Measurements from ENCODE around the gene GNAI2.
"Not testable (repeated sequence)": the region's sequence is repeated elsewhere in the genome, so short reads cannot be mapped to it uniquely, and the experiment has no call there.

The GNAI2 gene

DNA sequence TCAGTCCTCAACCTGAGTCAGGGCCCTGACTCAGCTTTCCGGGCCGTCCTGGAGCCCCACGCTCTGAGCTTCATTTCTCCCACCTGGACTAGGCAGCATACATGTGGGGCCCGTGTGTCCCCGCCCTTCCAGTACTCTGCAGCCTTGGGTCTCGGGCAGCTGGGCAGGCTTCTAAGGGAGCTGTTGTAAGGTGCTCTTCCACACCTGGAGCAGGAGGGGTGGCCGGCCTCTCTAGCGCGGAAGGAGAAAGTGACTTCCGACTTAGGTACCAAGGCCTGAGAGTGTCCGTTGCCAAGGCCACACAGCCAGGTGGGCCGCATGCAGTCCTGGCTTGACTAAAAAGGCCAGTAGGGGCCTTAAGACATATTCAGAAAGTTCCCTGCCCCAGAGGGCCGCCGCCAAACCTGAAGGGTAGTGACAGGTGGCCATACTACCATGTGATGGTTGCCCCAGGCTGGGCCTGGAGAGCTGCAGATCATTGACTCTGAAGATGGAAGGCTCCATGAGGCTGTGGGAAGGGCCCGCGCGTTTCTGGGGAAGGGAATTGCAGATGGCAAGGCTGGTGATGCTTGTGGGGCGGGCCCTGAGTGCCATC lies 23.5 kb downstream of the GNAI2 start:
- TF ChIP-seq PAX5 (IDR thresholded peaks at IDR 0.05; ENCODE audit: insufficient read depth, low read length, severe bottlenecking) (no peak), POLR2A (IDR thresholded peaks at IDR 0.05; ENCODE audit: low read depth, low read length) (no peak), SPI1 (IDR thresholded peaks at IDR 0.05; ENCODE audit: low read depth, low read length) (no peak), TAF1 (IDR thresholded peaks at IDR 0.05; ENCODE audit: low read depth, low read length) (no peak), POLR2AphosphoS5 (IDR thresholded peaks at IDR 0.05; ENCODE audit: low read depth, low read length) (no peak), POU2F2 (IDR thresholded peaks at IDR 0.05; ENCODE audit: low read depth, low read length) (no peak)
- DNase-seq (ENCODE audit: insufficient read length, low spot score): no peak
- peak; percentile 20 for FAIRE-seq

DNA sequence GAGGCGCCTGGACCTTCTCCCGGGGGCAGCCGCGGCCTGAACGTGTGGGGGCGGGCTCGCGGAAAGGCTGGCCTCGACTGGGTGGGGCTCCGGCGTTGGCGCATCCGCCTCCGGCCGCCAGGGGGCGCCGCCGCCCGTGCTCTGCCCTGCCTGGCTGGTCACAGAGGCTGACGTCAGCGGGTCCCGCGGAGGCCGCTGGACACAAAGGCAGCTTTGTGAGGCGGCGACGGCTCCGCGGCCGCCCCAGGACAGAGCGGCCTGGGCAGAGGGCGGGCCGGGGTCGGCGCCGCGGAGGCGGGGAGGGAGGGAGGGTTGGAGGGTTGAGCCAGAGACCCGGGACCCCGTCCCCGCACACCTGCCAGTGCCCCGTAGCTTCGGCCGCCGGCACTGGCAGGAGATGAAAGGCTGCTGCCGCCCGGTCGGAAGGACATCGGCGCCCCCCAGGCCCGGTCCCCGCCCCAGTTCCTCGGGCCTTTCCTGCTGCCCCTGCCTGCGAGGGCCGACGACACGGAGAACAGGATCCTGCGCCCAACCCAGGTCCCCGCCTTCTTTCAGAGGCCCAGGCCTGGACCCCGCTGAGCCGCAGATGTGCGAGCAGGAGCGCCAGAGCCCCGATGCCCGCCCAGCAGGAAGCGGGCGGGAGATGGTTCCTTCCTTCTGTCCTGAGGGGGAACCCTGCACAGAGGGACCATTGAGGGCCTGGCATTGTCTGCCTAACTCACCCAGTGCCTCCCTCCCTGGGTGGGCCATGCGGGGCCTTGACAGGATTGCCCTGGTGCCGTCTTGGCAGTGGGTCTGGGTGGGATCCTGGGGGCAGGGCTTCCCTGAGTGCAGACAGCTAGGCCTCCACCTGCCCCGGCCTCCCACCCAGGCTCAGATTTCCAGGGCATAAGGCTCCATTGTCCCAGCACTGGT lies 24.3 kb downstream of the GNAI2 start:
- FAIRE-seq: peak; percentile 97

DNA sequence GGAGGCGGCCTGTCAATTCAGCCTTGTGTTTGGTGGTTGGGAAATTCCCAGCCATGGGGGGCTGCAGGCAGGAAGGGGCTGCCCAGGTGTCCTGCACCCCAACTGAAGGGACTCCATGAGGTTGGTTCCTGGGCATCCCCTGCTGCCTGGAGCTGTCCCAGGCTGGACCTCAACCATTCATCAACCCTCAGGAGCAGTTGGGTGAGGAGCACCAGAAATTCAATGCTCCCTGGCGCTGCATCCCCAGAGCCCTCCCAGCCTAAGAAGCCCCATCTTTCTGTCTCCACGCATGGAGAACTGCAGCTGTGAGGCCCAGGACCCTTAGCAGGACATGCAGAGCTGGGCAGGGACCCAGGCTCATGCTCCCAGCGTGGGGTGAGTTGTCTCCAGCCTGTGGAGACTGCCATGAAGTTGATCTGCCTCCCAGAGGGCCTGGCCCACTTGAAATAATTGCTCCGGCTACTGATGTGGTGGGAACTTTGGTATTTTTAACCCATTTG lies 25.0 kb downstream of the GNAI2 start:
- FAIRE-seq: peak; percentile 20

More for the DNA sequence above, 24.3 kb downstream of the GNAI2 start:
- TF ChIP-seq POU2F2 (IDR thresholded peaks at IDR 0.05; ENCODE audit: low read depth, low read length) (0 out of 2 replicates have a peak, but pooled peaks have one; percentile 37), POLR2AphosphoS5 (IDR thresholded peaks at IDR 0.05; ENCODE audit: low read depth, low read length) (no peak; the same call in 1 of the 2 replicates), PAX5 (IDR thresholded peaks at IDR 0.05; ENCODE audit: insufficient read depth, low read length, severe bottlenecking) (peak; percentile 90), SPI1 (IDR thresholded peaks at IDR 0.05; ENCODE audit: low read depth, low read length) (no peak), POLR2A (IDR thresholded peaks at IDR 0.05; ENCODE audit: low read depth, low read length) (no peak), TAF1 (IDR thresholded peaks at IDR 0.05; ENCODE audit: low read depth, low read length) (no peak)
- DNase-seq (ENCODE audit: insufficient read length, low spot score): peak; percentile 100

DNA sequence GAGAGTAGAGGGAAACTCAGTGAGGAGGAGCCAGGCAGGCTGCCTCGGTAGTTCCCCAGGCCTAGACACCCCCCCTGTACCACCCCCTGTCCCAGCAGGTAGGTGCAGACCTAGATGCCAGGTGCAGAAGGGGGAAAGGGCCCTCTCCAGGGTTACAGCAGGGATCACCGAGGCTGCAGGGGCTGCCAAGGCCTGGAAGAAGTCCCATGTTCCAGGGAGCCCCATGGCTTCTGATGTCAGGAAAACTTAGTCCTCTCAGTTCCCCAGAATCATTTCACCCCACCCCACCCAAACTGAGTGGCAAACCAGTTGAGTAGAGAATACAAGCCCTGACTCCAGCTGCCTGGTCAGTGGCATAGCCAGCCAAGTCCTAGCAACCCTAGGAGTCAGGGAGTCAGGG lies 25.5 kb downstream of the GNAI2 start:
- FAIRE-seq (no peak), DNase-seq (ENCODE audit: insufficient read length, low spot score) (no peak)
- TF ChIP-seq POU2F2 (IDR thresholded peaks at IDR 0.05; ENCODE audit: low read depth, low read length): no peak
- TF ChIP-seq PAX5 (IDR thresholded peaks at IDR 0.05; ENCODE audit: insufficient read depth, low read length, severe bottlenecking): no peak
- no peak for TF ChIP-seq POLR2A (IDR thresholded peaks at IDR 0.05; ENCODE audit: low read depth, low read length)
- no peak for TF ChIP-seq POLR2AphosphoS5 (IDR thresholded peaks at IDR 0.05; ENCODE audit: low read depth, low read length)
- TF ChIP-seq SPI1 (IDR thresholded peaks at IDR 0.05; ENCODE audit: low read depth, low read length): no peak
- TF ChIP-seq TAF1 (IDR thresholded peaks at IDR 0.05; ENCODE audit: low read depth, low read length): no peak

More for the DNA sequence above, 25.0 kb downstream of the GNAI2 start:
- no peak for TF ChIP-seq POLR2A (IDR thresholded peaks at IDR 0.05; ENCODE audit: low read depth, low read length)
- no peak for TF ChIP-seq POLR2AphosphoS5 (IDR thresholded peaks at IDR 0.05; ENCODE audit: low read depth, low read length)
- TF ChIP-seq PAX5 (IDR thresholded peaks at IDR 0.05; ENCODE audit: insufficient read depth, low read length, severe bottlenecking): no peak
- no peak for TF ChIP-seq POU2F2 (IDR thresholded peaks at IDR 0.05; ENCODE audit: low read depth, low read length)
- TF ChIP-seq TAF1 (IDR thresholded peaks at IDR 0.05; ENCODE audit: low read depth, low read length): no peak
- TF ChIP-seq SPI1 (IDR thresholded peaks at IDR 0.05; ENCODE audit: low read depth, low read length): no peak
- no peak for DNase-seq (ENCODE audit: insufficient read length, low spot score)

DNA sequence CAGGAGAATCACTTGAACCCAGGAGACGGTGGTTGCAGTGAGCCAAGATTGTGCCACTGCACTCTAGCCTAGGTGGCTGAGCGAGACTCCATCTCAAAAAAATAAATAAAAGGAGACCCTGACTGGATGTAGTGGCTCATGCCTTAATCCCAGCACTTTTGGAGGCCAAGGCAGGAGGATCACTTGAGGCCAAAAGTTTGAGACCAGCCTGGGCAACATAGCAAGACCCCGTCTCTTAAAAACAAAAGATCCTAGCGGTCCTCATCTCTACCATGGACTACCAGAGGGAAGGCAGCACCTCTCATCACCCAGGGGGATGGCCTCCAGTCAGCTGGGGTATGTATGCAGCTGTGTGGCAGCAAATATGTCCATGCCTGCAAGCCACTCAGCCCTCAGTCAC lies 26.2 kb downstream of the GNAI2 start:
- not testable (repeated sequence) for DNase-seq (ENCODE audit: insufficient read length, low spot score); FAIRE-seq

DNA sequence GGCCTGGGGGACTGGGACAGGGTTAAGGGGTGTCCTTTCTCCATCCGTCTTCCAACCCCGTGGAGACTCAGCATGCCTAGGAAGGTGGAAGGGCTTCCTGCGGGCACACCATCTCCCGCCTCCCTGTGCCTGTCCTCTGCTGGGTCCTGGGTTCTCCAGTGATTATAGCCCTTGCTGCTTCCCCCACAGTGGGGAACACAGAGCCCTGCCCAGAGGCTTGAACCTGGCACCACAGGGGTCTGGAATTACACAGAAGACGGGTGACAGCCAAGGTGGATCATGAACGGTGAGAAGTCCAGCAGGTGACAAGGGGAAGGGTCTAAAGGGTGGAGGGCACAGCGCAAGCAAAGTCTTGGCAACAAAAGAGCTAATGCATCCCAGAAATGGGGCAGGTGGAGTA lies 26.8 kb downstream of the GNAI2 start:
- no peak for DNase-seq (ENCODE audit: insufficient read length, low spot score)
- TF ChIP-seq POLR2A (IDR thresholded peaks at IDR 0.05; ENCODE audit: low read depth, low read length) (no peak), POU2F2 (IDR thresholded peaks at IDR 0.05; ENCODE audit: low read depth, low read length) (no peak), POLR2AphosphoS5 (IDR thresholded peaks at IDR 0.05; ENCODE audit: low read depth, low read length) (no peak), PAX5 (IDR thresholded peaks at IDR 0.05; ENCODE audit: insufficient read depth, low read length, severe bottlenecking) (no peak), TAF1 (IDR thresholded peaks at IDR 0.05; ENCODE audit: low read depth, low read length) (no peak), SPI1 (IDR thresholded peaks at IDR 0.05; ENCODE audit: low read depth, low read length) (no peak)
- FAIRE-seq: no peak

DNA sequence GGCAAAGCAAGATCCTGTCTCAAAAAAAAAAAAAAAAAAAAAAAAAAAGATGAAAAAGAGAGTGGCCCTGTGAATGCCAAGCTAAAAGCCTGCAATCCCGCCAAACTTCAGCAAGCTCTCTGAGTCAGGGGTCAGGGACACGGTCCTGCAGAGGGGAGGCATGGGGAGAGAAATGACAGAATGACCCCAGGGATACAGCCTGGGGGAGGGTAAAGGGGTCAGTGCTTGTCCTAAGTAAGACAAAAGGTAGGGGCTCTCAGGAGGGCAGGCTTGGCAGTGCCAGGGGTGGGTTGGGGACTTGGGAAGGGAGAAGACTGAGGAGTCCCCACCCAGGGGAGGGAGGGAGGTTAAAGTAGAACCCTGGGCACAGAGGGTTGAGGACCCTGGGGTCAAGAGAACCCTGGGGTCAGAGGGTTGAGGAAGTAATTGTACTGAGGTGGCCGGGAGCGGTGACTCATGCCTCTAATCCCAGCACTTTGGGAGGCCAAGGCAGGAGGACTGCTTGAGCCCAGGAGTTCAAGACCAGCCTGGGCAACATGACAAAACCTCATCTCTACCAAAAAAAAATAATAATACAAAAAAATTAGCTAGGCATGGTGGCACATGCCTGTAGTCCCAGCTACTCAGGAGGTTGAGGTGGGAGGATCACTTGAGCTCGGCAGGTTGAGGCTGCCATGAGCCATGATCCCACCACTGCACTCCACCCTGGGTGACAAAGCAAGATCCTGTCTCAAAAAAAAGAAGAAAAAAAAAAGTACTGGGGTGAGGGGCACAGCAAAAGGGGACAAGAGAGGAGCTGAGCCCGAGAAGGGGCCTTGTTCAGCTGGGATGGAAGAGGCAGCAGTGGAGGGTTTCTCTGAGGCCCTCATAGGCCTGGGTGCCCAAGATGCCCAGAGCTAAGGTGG lies 27.7 kb downstream of the GNAI2 start:
- no peak for FAIRE-seq
- DNase-seq (ENCODE audit: insufficient read length, low spot score): no peak
- TF ChIP-seq PAX5 (IDR thresholded peaks at IDR 0.05; ENCODE audit: insufficient read depth, low read length, severe bottlenecking) (no peak), POLR2AphosphoS5 (IDR thresholded peaks at IDR 0.05; ENCODE audit: low read depth, low read length) (no peak), POLR2A (IDR thresholded peaks at IDR 0.05; ENCODE audit: low read depth, low read length) (no peak), SPI1 (IDR thresholded peaks at IDR 0.05; ENCODE audit: low read depth, low read length) (no peak), POU2F2 (IDR thresholded peaks at IDR 0.05; ENCODE audit: low read depth, low read length) (no peak), TAF1 (IDR thresholded peaks at IDR 0.05; ENCODE audit: low read depth, low read length) (no peak)

DNA sequence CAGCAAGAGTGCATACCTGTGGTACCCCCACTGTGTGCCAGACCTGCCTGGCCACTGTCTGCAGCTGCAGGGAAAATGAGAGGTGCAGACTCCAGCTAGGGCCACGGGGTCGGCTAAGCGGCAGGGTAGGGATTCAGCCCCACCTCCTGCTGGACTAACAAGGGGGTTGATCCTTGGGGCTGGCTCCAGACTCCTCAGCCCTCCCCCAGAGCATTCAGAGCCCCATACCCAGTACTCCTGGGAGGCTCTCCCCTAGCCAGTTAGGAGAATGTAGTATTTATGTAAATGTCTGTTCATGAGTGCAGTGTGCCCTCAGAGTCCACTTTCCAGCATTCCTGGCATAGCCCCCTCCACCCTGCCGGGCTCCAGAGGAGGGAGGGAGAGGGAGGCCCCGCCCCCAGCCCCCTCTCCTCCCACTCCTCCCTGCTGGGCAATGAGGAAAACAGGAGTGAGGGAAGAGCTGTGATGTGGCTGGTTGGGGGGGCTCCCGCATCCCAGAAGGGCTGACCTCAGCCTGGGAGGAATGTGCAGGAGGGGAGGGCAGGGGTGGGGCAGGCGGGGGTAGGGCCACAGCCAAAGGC lies 28.5 kb downstream of the GNAI2 start:
- TF ChIP-seq SPI1 (IDR thresholded peaks at IDR 0.05; ENCODE audit: low read depth, low read length): no peak
- no peak for TF ChIP-seq POLR2A (IDR thresholded peaks at IDR 0.05; ENCODE audit: low read depth, low read length)
- no peak for TF ChIP-seq PAX5 (IDR thresholded peaks at IDR 0.05; ENCODE audit: insufficient read depth, low read length, severe bottlenecking)
- no peak for TF ChIP-seq POU2F2 (IDR thresholded peaks at IDR 0.05; ENCODE audit: low read depth, low read length)
- TF ChIP-seq POLR2AphosphoS5 (IDR thresholded peaks at IDR 0.05; ENCODE audit: low read depth, low read length): no peak
- no peak for TF ChIP-seq TAF1 (IDR thresholded peaks at IDR 0.05; ENCODE audit: low read depth, low read length)
- FAIRE-seq: no peak
- DNase-seq (ENCODE audit: insufficient read length, low spot score): no peak

Measured in GM12891 (cell line).